Measurements from ENCODE around the gene NIPBL. TPM values are rescaled to one million over a fixed set of nuclear protein-coding genes. Genes with fewer than 3 reads are reported as not detected.

Gene NIPBL
- total and polyA plus RNA-seq, 2 of the 8 experiments (the other 6 are each of a cell fraction or from before 2014, with no cell fraction given), result 21.1 to 53.5 TPM

DNA sequence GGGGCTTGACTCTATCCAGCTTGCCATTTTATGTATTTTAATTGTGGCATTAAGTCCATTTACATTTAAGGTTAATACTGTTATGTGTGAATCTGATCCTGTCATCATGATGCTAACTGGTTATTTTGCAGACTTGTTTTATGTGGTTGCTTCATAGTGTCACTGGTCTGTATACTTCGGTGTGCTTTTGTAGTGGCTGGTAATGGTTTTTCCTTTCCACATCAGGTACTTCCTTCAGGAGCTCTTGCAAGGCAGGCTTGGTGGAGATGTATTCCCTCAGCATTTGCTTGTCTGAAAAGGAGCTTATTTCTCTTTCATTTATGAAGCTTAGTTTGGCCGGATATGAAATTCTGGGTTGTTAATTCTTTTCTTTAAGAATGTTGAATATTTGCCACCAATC lies 226.7 kb downstream of the NIPBL start (continued):
- TF ChIP-seq, protein P1, sequence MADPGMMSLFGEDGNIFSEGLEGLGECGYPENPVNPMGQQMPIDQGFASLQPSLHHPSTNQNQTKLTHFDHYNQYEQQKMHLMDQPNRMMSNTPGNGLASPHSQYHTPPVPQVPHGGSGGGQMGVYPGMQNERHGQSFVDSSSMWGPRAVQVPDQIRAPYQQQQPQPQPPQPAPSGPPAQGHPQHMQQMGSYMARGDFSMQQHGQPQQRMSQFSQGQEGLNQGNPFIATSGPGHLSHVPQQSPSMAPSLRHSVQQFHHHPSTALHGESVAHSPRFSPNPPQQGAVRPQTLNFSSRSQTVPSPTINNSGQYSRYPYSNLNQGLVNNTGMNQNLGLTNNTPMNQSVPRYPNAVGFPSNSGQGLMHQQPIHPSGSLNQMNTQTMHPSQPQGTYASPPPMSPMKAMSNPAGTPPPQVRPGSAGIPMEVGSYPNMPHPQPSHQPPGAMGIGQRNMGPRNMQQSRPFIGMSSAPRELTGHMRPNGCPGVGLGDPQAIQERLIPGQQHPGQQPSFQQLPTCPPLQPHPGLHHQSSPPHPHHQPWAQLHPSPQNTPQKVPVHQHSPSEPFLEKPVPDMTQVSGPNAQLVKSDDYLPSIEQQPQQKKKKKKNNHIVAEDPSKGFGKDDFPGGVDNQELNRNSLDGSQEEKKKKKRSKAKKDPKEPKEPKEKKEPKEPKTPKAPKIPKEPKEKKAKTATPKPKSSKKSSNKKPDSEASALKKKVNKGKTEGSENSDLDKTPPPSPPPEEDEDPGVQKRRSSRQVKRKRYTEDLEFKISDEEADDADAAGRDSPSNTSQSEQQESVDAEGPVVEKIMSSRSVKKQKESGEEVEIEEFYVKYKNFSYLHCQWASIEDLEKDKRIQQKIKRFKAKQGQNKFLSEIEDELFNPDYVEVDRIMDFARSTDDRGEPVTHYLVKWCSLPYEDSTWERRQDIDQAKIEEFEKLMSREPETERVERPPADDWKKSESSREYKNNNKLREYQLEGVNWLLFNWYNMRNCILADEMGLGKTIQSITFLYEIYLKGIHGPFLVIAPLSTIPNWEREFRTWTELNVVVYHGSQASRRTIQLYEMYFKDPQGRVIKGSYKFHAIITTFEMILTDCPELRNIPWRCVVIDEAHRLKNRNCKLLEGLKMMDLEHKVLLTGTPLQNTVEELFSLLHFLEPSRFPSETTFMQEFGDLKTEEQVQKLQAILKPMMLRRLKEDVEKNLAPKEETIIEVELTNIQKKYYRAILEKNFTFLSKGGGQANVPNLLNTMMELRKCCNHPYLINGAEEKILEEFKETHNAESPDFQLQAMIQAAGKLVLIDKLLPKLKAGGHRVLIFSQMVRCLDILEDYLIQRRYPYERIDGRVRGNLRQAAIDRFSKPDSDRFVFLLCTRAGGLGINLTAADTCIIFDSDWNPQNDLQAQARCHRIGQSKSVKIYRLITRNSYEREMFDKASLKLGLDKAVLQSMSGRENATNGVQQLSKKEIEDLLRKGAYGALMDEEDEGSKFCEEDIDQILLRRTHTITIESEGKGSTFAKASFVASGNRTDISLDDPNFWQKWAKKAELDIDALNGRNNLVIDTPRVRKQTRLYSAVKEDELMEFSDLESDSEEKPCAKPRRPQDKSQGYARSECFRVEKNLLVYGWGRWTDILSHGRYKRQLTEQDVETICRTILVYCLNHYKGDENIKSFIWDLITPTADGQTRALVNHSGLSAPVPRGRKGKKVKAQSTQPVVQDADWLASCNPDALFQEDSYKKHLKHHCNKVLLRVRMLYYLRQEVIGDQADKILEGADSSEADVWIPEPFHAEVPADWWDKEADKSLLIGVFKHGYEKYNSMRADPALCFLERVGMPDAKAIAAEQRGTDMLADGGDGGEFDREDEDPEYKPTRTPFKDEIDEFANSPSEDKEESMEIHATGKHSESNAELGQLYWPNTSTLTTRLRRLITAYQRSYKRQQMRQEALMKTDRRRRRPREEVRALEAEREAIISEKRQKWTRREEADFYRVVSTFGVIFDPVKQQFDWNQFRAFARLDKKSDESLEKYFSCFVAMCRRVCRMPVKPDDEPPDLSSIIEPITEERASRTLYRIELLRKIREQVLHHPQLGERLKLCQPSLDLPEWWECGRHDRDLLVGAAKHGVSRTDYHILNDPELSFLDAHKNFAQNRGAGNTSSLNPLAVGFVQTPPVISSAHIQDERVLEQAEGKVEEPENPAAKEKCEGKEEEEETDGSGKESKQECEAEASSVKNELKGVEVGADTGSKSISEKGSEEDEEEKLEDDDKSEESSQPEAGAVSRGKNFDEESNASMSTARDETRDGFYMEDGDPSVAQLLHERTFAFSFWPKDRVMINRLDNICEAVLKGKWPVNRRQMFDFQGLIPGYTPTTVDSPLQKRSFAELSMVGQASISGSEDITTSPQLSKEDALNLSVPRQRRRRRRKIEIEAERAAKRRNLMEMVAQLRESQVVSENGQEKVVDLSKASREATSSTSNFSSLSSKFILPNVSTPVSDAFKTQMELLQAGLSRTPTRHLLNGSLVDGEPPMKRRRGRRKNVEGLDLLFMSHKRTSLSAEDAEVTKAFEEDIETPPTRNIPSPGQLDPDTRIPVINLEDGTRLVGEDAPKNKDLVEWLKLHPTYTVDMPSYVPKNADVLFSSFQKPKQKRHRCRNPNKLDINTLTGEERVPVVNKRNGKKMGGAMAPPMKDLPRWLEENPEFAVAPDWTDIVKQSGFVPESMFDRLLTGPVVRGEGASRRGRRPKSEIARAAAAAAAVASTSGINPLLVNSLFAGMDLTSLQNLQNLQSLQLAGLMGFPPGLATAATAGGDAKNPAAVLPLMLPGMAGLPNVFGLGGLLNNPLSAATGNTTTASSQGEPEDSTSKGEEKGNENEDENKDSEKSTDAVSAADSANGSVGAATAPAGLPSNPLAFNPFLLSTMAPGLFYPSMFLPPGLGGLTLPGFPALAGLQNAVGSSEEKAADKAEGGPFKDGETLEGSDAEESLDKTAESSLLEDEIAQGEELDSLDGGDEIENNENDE (IDR thresholded peaks at IDR 0.05; ENCODE audit: insufficient replicate concordance, low read length), result no peak
- TF ChIP-seq EZH2 (IDR thresholded peaks at IDR 0.05; ENCODE audit: low read depth, low read length, severe bottlenecking), result no peak
- TF ChIP-seq EP300 (IDR thresholded peaks at IDR 0.05; ENCODE audit: borderline replicate concordance in 1 of 2, low read depth in 2 of 2, low read length in 2 of 2), result no peak
- TF ChIP-seq NRF1 (IDR thresholded peaks at IDR 0.05; ENCODE audit: low read depth, low read length), result no peak
- TF ChIP-seq TEAD4 (IDR thresholded peaks at IDR 0.05; ENCODE audit: low read depth, low read length), result no peak
- no peak for TF ChIP-seq POLR2A (IDR thresholded peaks at IDR 0.05; ENCODE audit: control extremely low read depth in 1 of 2, low read depth in 2 of 2, low read length in 2 of 2)
- TF ChIP-seq BACH1 (IDR thresholded peaks at IDR 0.05; ENCODE audit: low read length), result no peak
- TF ChIP-seq TAF1 (IDR thresholded peaks at IDR 0.05; ENCODE audit: low read depth, low read length), result no peak
- TF ChIP-seq JUN (IDR thresholded peaks at IDR 0.05; ENCODE audit: low read depth, low read length), result no peak
- TF ChIP-seq, protein P2, sequence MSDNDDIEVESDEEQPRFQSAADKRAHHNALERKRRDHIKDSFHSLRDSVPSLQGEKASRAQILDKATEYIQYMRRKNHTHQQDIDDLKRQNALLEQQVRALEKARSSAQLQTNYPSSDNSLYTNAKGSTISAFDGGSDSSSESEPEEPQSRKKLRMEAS (IDR thresholded peaks at IDR 0.05), result no peak
- TF ChIP-seq RBBP5 (IDR thresholded peaks at IDR 0.05; ENCODE audit: borderline replicate concordance, low read depth, low read length), result no peak
- no peak for TF ChIP-seq HDAC2 (IDR thresholded peaks at IDR 0.05; ENCODE audit: borderline replicate concordance in 1 of 2, low read depth in 2 of 2, low read length in 2 of 2)

Measured in H1 (cell line).